WTC11 (cell line): Measurements from ENCODE around the gene UVRAG. TPM values are rescaled to one million over a fixed set of nuclear protein-coding genes. Genes with fewer than 3 reads are reported as not detected.

Experiments
- ATAC-seq: fragments of 200-7000 bp; cut with Tn5 transposase; 2 replicates; pipeline ENCODE4 v1.10.0; 2021; ENCODE audit warnings: mild to moderate bottlenecking, moderate library complexity
- CTCF ChIA-PET: fragments of 300-600 bp; sonication (Branson Sonifier 250); formaldehyde crosslinking; loops from one replicate; lab custom pipeline; 2021; ENCODE audit warnings: antibody characterized with exemption; lab: Charles Lee
- POLR2A ChIA-PET: fragments of 350-600 bp; sonication (Branson Sonifier 250); formaldehyde crosslinking; loops from one replicate; lab custom pipeline; 2021; ENCODE audit warnings: antibody characterized with exemption; lab: Charles Lee
- DNase-seq: peaks from one replicate; pipeline ENCODE4 v3.0.0; 2021; ENCODE audit warnings: low spot score
- H3K27ac Mint-ChIP-seq: 2 replicates; pipeline ENCODE4 v1.8.0; 2021; ENCODE audit warnings: mixed read lengths
- H3K27me3 Mint-ChIP-seq: 2 replicates; pipeline ENCODE4 v1.8.0; 2021; ENCODE audit warnings: low read depth, mild to moderate bottlenecking, moderate library complexity, mixed read lengths
- H3K36me3 Mint-ChIP-seq: 2 replicates; pipeline ENCODE4 v1.8.0; 2021; ENCODE audit warnings: mixed read lengths
- H3K4me1 Mint-ChIP-seq: 2 replicates; pipeline ENCODE4 v1.8.0; 2022; ENCODE audit warnings: mixed read lengths
- H3K4me3 Mint-ChIP-seq: 2 replicates; pipeline ENCODE4 v1.8.0; 2021; ENCODE audit warnings: mild to moderate bottlenecking, moderate library complexity, mixed read lengths
- H3K9me3 Mint-ChIP-seq: 2 replicates; pipeline ENCODE4 v1.8.0; 2021; ENCODE audit warnings: mixed read lengths
- AR ChIP-seq: fragments of 250-450 bp; sonication (Bioruptor Pico); IDR thresholded peaks from 2 replicates; pipeline ENCODE4 v1.9.0; 2021; ENCODE audit warnings: mild to moderate bottlenecking
- ATF6 ChIP-seq: sonication (generic); formaldehyde crosslinking; IDR thresholded peaks from 2 replicates; pipeline ENCODE4 v1.8.1; 2023; ENCODE audit warnings: mild to moderate bottlenecking, missing genetic modification reagents
- CBFB ChIP-seq: sonication (generic); formaldehyde crosslinking; IDR thresholded peaks from 2 replicates; pipeline ENCODE4 v1.8.1; 2022; ENCODE audit warnings: mild to moderate bottlenecking, low read depth, missing genetic modification reagents
- ETV6 ChIP-seq: sonication (generic); formaldehyde crosslinking; IDR thresholded peaks from 2 replicates; pipeline ENCODE4 v1.8.1; 2022; ENCODE audit warnings: mild to moderate bottlenecking, missing genetic modification reagents
- FOXJ3 ChIP-seq: sonication (generic); formaldehyde crosslinking; IDR thresholded peaks from 2 replicates; pipeline ENCODE4 v1.9.0; 2021; ENCODE audit warnings: missing genetic modification reagents, mild to moderate bottlenecking, borderline replicate concordance
- GTF2I ChIP-seq: fragments of 250-450 bp; sonication (Bioruptor Pico); conservative IDR thresholded peaks from 2 replicates; pipeline ENCODE4 v1.4.0; 2021; ENCODE audit warnings: mild to moderate bottlenecking
- IRF1 ChIP-seq: sonication (generic); formaldehyde crosslinking; IDR thresholded peaks from 2 replicates; pipeline ENCODE4 v1.8.0; 2023; ENCODE audit warnings: missing genetic modification reagents
- JUN ChIP-seq: sonication (generic); formaldehyde crosslinking; IDR thresholded peaks from 2 replicates; pipeline ENCODE4 v1.8.0; 2023; ENCODE audit warnings: mild to moderate bottlenecking, missing genetic modification reagents
- NFYB ChIP-seq: sonication (generic); formaldehyde crosslinking; conservative IDR thresholded peaks from 2 replicates; pipeline ENCODE4 v1.8.0; 2022; ENCODE audit warnings: low read depth, missing genetic modification reagents
- NR1H2 ChIP-seq: sonication (generic); formaldehyde crosslinking; IDR thresholded peaks from 2 replicates; pipeline ENCODE4 v1.9.0; 2021; ENCODE audit warnings: mild to moderate bottlenecking, moderate library complexity, missing genetic modification reagents
- PREB ChIP-seq: sonication (generic); formaldehyde crosslinking; IDR thresholded peaks from 2 replicates; pipeline ENCODE4 v1.8.1; 2022; ENCODE audit warnings: mild to moderate bottlenecking, missing genetic modification reagents, moderate library complexity, borderline replicate concordance
- RORB ChIP-seq: fragments of 250-450 bp; sonication (Bioruptor Pico); IDR thresholded peaks from 2 replicates; pipeline ENCODE4 v1.9.0; 2021; ENCODE audit warnings: mild to moderate bottlenecking
- SMAD4 ChIP-seq: sonication (generic); formaldehyde crosslinking; IDR thresholded peaks from 2 replicates; pipeline ENCODE4 v1.8.0; 2022; ENCODE audit warnings: mild to moderate bottlenecking, missing genetic modification reagents
- SOX15 ChIP-seq: fragments of 250-450 bp; sonication (Bioruptor Pico); IDR thresholded peaks from 2 replicates; pipeline ENCODE4 v1.9.0; 2021; ENCODE audit warnings: mild to moderate bottlenecking
- TCF7 ChIP-seq: sonication (generic); formaldehyde crosslinking; IDR thresholded peaks from 2 replicates; pipeline ENCODE4 v1.8.0; 2022; ENCODE audit warnings: mild to moderate bottlenecking, low read depth, missing genetic modification reagents, moderate library complexity
- USF2 ChIP-seq: sonication (generic); formaldehyde crosslinking; IDR thresholded peaks from 2 replicates; pipeline ENCODE4 v1.8.1; 2023; ENCODE audit warnings: mild to moderate bottlenecking, missing genetic modification reagents, moderate library complexity
- ZNF121 ChIP-seq: sonication (generic); formaldehyde crosslinking; IDR thresholded peaks from 2 replicates; pipeline ENCODE4 v1.8.0; 2023; ENCODE audit warnings: missing genetic modification reagents
- ZNF138 ChIP-seq: sonication (generic); formaldehyde crosslinking; conservative IDR thresholded peaks from 2 replicates; pipeline ENCODE4 v1.8.1; 2022; ENCODE audit warnings: mild to moderate bottlenecking, moderate library complexity, missing genetic modification reagents
- ZNF281 ChIP-seq: sonication (generic); formaldehyde crosslinking; IDR thresholded peaks from 2 replicates; pipeline ENCODE4 v1.8.0; 2023; ENCODE audit warnings: mild to moderate bottlenecking, missing genetic modification reagents
- ZNF416 ChIP-seq: fragments of 250-450 bp; sonication (Bioruptor Pico); IDR thresholded peaks from 2 replicates; pipeline ENCODE4 v1.9.0; 2021; ENCODE audit warnings: mild to moderate bottlenecking, inconsistent platforms
- total RNA-seq: library from RNA; stranded (reverse); gene quantifications from 3 replicates; pipeline ENCODE4 v1.2.3, GENCODE V29; 2021

UVRAG gene
- total RNA-seq, 1 experiment from 2014 or later = 14.5 TPM

- TF ChIP-seq ATF6 (no peak), SOX15 (CRISPR knock-in tag) (no peak), TCF7 (CRISPR knock-in tag) (no peak), USF2 (no peak), ZNF138 (CRISPR knock-in tag) (no peak), PREB (no peak), ZNF416 (CRISPR knock-in tag) (no peak)
These were observed 40.2 kb downstream of the UVRAG start (continued) for GRCh38 chr11:75855206-75855605.

GRCh38 chr11:75856912-75857311 lies 41.9 kb downstream of the UVRAG start:
- ATAC-seq = no peak
- POLR2A ChIA-PET = no interaction called here
- no peaks in the 10 kb centered on the region for H3K27me3 Mint-ChIP-seq
- TF ChIP-seq SMAD4 (CRISPR knock-in tag) (no peak), ETV6 (CRISPR knock-in tag) (no peak), JUN (CRISPR knock-in tag) (no peak), SOX15 (CRISPR knock-in tag) (no peak), CBFB (CRISPR knock-in tag) (no peak), RORB (CRISPR knock-in tag) (no peak), IRF1 (no peak)
- TF ChIP-seq, all 79 proteins: peak for 0
- CTCF ChIA-PET = interaction anchor here (1.4 kb wide), 1 partner anchor 11 kb away, joined by 3 read pairs; no protein-coding TSS in a partner anchor
- Mint-ChIP-seq H3K9me3 (peaks cover 3% of the 10 kb centered on the region), H3K4me1 (no peaks in the 10 kb centered on the region), H3K36me3 (peaks cover 6% of the 10 kb centered on the region), H3K4me3 (no peak overlapping the region), H3K27ac (no peak overlapping the region)
- no peak for DNase-seq

GRCh38 chr11:75858042-75858441 lies 43.0 kb downstream of the UVRAG start:
- no peak for DNase-seq
- Mint-ChIP-seq H3K9me3 (peaks cover 3% of the 10 kb centered on the region), H3K27me3 (no peaks in the 10 kb centered on the region), H3K4me1 (no peaks in the 10 kb centered on the region), H3K4me3 (no peak overlapping the region), H3K27ac (no peak overlapping the region), H3K36me3 (peaks cover 3% of the 10 kb centered on the region; the same call in 1 of the 2 replicates)
- ChIA-PET CTCF (no interaction called here), POLR2A (no interaction called here)
- ATAC-seq = no peak
- TF ChIP-seq ATF6 (no peak), ZNF416 (CRISPR knock-in tag) (no peak), ZNF281 (CRISPR knock-in tag) (no peak), GTF2I (CRISPR knock-in tag) (no peak), SMAD4 (CRISPR knock-in tag) (no peak), FOXJ3 (CRISPR knock-in tag) (no peak), NFYB (CRISPR knock-in tag) (no peak), CBFB (CRISPR knock-in tag) (no peak), ZNF121 (CRISPR knock-in tag) (no peak), AR (CRISPR knock-in tag) (no peak), NR1H2 (CRISPR knock-in tag) (no peak)
